HG03460 (cell line): Measurements from ENCODE around the gene CD209.

ENCODE experiments used
- ATAC-seq: cut with Tn5 transposase; IDR thresholded peaks from one replicate; pipeline ENCODE4 v1.9.1; 2021; ENCODE audit not compliant: unreplicated experiment

Gene CD209

GRCh38 chr19:7709932-7710460 lies 37.3 kb downstream of the CD209 start:
- ATAC-seq, result no peak

GRCh38 chr19:7706955-7707456 lies 40.3 kb downstream of the CD209 start:
- ATAC-seq, result no peak

- ATAC-seq, result no peak
Measured at GRCh38 chr19:7706188-7706954, 41.0 kb downstream of the CD209 start.

- ATAC-seq, result peak; percentile 41
Measured at GRCh38 chr19:7705387-7706187, 41.7 kb downstream of the CD209 start.

GRCh38 chr19:7704280-7705060 lies 42.9 kb downstream of the CD209 start:
- ATAC-seq, result no peak

- no peak for ATAC-seq
Measured at GRCh38 chr19:7703332-7703731, 44.0 kb downstream of the CD209 start.

GRCh38 chr19:7701654-7702457 lies 45.5 kb downstream of the CD209 start, which contains the start of gene FCER2:
TSS of gene FCER2 (minus strand) at chr19:7702131. CDS start at chr19:7699760, 2,371 bp downstream.
- ATAC-seq, result peak; percentile 45

- no peak for ATAC-seq
Measured at GRCh38 chr19:7701049-7701653, 46.2 kb downstream of the CD209 start.

- no peak for ATAC-seq
Measured at GRCh38 chr19:7699417-7700401, 47.6 kb downstream of the CD209 start.

- ATAC-seq, result no peak
Measured at GRCh38 chr19:7699003-7699402, 48.3 kb downstream of the CD209 start.

GRCh38 chr19:7698583-7698982 lies 48.8 kb downstream of the CD209 start:
- no peak for ATAC-seq

- no peak for ATAC-seq
Measured at GRCh38 chr19:7697721-7698287, 49.5 kb downstream of the CD209 start.

GRCh38 chr19:7694499-7694898 lies 52.8 kb downstream of the CD209 start:
- no peak for ATAC-seq

GRCh38 chr19:7692417-7693088 lies 54.8 kb downstream of the CD209 start:
- no peak for ATAC-seq

- no peak for ATAC-seq
Measured at GRCh38 chr19:7691497-7691896, 55.8 kb downstream of the CD209 start.

GRCh38 chr19:7690779-7691258 lies 56.5 kb downstream of the CD209 start:
- ATAC-seq, result no peak
